K562 (cell line): Measurements from ENCODE around the gene DNAL4. TPM values are rescaled to one million over a fixed set of nuclear protein-coding genes. Genes with fewer than 3 reads are reported as not detected.

Source experiments
- ADNP ChIP-seq: fragments of 200-800 bp; sonication (Bioruptor generic); IDR thresholded peaks from 2 replicates; pipeline ENCODE4 v1.6.1; 2016; ENCODE audit warnings: missing genetic modification characterization, missing compliant biosample characterization
- GABPB1 ChIP-seq: sonication (generic); formaldehyde crosslinking; IDR thresholded peaks from 2 replicates; pipeline ENCODE4 v1.8.0; 2022; ENCODE audit warnings: mild to moderate bottlenecking, missing genetic modification reagents
- HEY1 ChIP-seq: fragments of 250-450 bp; sonication (Bioruptor Pico); IDR thresholded peaks from 2 replicates; pipeline ENCODE4 v1.5.0; 2020; ENCODE audit warnings: mild to moderate bottlenecking, moderate library complexity, borderline replicate concordance
- NRF1 ChIP-seq, 2 experiments: fragments of 450-650 bp; IDR thresholded peaks in 1 of 2; conservative IDR thresholded peaks in 1 of 2; 2 replicates each; pipeline ENCODE4 v1.6.1; 2014; ENCODE audit warnings: mild to moderate bottlenecking in 2 of 2
- NUFIP1 ChIP-seq: fragments of 450-650 bp; IDR thresholded peaks from 2 replicates; pipeline ENCODE4 v1.6.1; 2018; ENCODE audit not compliant: partially characterized antibody
- POU5F1 ChIP-seq: fragments of 150-350 bp; IDR thresholded peaks from 2 replicates; pipeline ENCODE4 v1.6.1; 2014; ENCODE audit warnings: borderline replicate concordance, low read length, low read depth, mild to moderate bottlenecking; ENCODE audit not compliant: partially characterized antibody
- RBM25 ChIP-seq: fragments of 200-400 bp; formaldehyde crosslinking; IDR thresholded peaks from 2 replicates; pipeline ENCODE4 v1.6.1; 2018; ENCODE audit warnings: low read length, low read depth, moderate library complexity; ENCODE audit not compliant: severe bottlenecking
- ZNF263 ChIP-seq: sonication (generic); formaldehyde crosslinking; IDR thresholded peaks from 2 replicates; pipeline ENCODE4 v1.8.0; 2022; ENCODE audit warnings: mild to moderate bottlenecking, missing genetic modification reagents, borderline replicate concordance
- ZNF274 ChIP-seq: IDR thresholded peaks from 2 replicates; pipeline ENCODE4 v1.6.1; 2011; ENCODE audit warnings: low read depth, mild to moderate bottlenecking, low read length, moderate library complexity, borderline replicate concordance
- ZNF644 ChIP-seq: fragments of 200-800 bp; sonication (Bioruptor generic); IDR thresholded peaks from 2 replicates; pipeline ENCODE4 v1.6.1; 2016; ENCODE audit warnings: low read depth, missing genetic modification characterization, missing compliant biosample characterization
- ZNF79 ChIP-seq: fragments of 250-450 bp; sonication (Bioruptor Pico); IDR thresholded peaks from 2 replicates; pipeline ENCODE4 v1.4.0; 2020; ENCODE audit warnings: low read depth, mild to moderate bottlenecking, moderate library complexity
- polyA plus RNA-seq, 8 experiments: library from polyadenylated mRNA; depleted of rRNA in 4 of 8; stranded (reverse) in 5 of 8; unstranded in 3 of 8; fragments of >200 nt; fragmentation: Nextera tagmentation in 2 of 8; fragmentation: Illumina TruSeq in 1 of 8; extraction: Ambion mirVana in 2 of 8; extraction: Trizol in 1 of 8; gene quantifications; 2 replicates each; pipeline versions ENCODE4 v1.2.1 to v1.2.3, GENCODE V29; 2011 to 2014; ENCODE audit warnings: inconsistent platforms in 1 of 8, missing spikeins in 1 of 8
- total RNA-seq, 7 experiments: library from RNA; depleted of rRNA in 6 of 7; stranded (reverse); fragments of >200 nt in 6 of 7; fragmentation: Illumina TruSeq in 2 of 7; extraction: Trizol in 2 of 7; gene quantifications; 2 replicates each; pipeline versions ENCODE4 v1.2.1 to v1.2.3, GENCODE V29; 2011 to 2021; ENCODE audit warnings: low replicate concordance in 1 of 7
- TF ChIP-seq, protein P1 (sequence below): fragments of 450-650 bp; IDR thresholded peaks from 2 replicates; pipeline ENCODE4 v1.7.1; 2018; ENCODE audit warnings: mild to moderate bottlenecking, low read depth; ENCODE audit not compliant: partially characterized antibody
- TF ChIP-seq, protein P2 (sequence below): fragments of 250-450 bp; sonication (Bioruptor Pico); IDR thresholded peaks from 2 replicates; pipeline ENCODE4 v1.4.0; 2020; ENCODE audit warnings: mild to moderate bottlenecking
- TF ChIP-seq, protein P3 (sequence below): sonication (generic); formaldehyde crosslinking; IDR thresholded peaks from 2 replicates; pipeline ENCODE4 v1.8.0; 2023; ENCODE audit warnings: mild to moderate bottlenecking, missing genetic modification reagents
- TF ChIP-seq, protein P4 (sequence below): IDR thresholded peaks from 2 replicates; pipeline ENCODE4 v1.6.1; 2012; ENCODE audit warnings: low read depth, low read length, improper control_type of control experiment, borderline replicate concordance
- TF ChIP-seq, protein P5 (sequence below): sonication (generic); formaldehyde crosslinking; IDR thresholded peaks from 2 replicates; pipeline ENCODE4 v1.8.1; 2023; ENCODE audit warnings: mild to moderate bottlenecking, missing genetic modification reagents

Gene DNAL4
- total and polyA plus RNA-seq, 9 of the 15 experiments (the other 6 are each of a cell fraction or from before 2014, with no cell fraction given) = 0.20 to 9.4 (median 5.2) TPM

DNA sequence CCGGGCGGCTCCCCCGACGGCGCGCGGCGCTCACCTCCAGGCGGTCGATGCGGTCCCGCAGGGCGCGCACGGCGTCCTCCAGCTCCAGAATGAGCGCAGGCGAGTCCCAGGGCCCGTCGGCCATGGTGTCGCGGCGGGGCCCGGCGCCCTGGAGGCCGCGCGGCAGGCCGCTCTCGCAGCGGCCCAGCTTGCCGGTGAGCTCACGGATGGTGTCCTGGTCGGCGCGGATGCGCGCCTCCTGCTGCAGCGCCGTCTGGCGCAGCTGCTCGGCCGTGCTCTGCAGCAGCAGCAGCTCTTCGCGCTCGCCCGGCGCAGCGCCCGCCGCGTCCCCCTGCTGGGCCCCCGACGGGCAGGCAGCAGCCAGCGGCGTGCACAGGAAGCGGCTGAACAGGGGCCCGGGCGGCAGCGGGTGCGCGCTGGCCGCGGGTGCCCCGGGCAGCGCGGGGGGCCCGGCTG, 49.3 kb upstream of the DNAL4 start (continued):
- TF ChIP-seq ZNF79 (no peak), GABPB1 (CRISPR knock-in tag) (no peak), ZNF263 (no peak), ADNP (tag) (no peak), POU5F1 (no peak), NRF1 (conservative IDR thresholded peaks at IDR 0.05 in 1 of 2, IDR thresholded peaks at IDR 0.05 in 1 of 2) (peak in 1 of 2 experiments; percentile 70; a peak in 2 of 4 replicates), ZNF274 (no peak), RBM25 (peak; percentile 28), NUFIP1 (no peak), ZNF644 (tag) (no peak), HEY1 (CRISPR knock-in tag) (no peak)
- TF ChIP-seq, protein P1, sequence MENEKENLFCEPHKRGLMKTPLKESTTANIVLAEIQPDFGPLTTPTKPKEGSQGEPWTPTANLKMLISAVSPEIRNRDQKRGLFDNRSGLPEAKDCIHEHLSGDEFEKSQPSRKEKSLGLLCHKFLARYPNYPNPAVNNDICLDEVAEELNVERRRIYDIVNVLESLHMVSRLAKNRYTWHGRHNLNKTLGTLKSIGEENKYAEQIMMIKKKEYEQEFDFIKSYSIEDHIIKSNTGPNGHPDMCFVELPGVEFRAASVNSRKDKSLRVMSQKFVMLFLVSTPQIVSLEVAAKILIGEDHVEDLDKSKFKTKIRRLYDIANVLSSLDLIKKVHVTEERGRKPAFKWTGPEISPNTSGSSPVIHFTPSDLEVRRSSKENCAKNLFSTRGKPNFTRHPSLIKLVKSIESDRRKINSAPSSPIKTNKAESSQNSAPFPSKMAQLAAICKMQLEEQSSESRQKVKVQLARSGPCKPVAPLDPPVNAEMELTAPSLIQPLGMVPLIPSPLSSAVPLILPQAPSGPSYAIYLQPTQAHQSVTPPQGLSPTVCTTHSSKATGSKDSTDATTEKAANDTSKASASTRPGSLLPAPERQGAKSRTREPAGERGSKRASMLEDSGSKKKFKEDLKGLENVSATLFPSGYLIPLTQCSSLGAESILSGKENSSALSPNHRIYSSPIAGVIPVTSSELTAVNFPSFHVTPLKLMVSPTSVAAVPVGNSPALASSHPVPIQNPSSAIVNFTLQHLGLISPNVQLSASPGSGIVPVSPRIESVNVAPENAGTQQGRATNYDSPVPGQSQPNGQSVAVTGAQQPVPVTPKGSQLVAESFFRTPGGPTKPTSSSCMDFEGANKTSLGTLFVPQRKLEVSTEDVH = no peak
- TF ChIP-seq, protein P2, sequence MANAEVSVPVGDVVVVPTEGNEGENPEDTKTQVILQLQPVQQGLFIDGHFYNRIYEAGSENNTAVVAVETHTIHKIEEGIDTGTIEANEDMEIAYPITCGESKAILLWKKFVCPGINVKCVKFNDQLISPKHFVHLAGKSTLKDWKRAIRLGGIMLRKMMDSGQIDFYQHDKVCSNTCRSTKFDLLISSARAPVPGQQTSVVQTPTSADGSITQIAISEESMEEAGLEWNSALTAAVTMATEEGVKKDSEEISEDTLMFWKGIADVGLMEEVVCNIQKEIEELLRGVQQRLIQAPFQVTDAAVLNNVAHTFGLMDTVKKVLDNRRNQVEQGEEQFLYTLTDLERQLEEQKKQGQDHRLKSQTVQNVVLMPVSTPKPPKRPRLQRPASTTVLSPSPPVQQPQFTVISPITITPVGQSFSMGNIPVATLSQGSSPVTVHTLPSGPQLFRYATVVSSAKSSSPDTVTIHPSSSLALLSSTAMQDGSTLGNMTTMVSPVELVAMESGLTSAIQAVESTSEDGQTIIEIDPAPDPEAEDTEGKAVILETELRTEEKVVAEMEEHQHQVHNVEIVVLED (CRISPR knock-in tag) = no peak
- TF ChIP-seq, protein P3, sequence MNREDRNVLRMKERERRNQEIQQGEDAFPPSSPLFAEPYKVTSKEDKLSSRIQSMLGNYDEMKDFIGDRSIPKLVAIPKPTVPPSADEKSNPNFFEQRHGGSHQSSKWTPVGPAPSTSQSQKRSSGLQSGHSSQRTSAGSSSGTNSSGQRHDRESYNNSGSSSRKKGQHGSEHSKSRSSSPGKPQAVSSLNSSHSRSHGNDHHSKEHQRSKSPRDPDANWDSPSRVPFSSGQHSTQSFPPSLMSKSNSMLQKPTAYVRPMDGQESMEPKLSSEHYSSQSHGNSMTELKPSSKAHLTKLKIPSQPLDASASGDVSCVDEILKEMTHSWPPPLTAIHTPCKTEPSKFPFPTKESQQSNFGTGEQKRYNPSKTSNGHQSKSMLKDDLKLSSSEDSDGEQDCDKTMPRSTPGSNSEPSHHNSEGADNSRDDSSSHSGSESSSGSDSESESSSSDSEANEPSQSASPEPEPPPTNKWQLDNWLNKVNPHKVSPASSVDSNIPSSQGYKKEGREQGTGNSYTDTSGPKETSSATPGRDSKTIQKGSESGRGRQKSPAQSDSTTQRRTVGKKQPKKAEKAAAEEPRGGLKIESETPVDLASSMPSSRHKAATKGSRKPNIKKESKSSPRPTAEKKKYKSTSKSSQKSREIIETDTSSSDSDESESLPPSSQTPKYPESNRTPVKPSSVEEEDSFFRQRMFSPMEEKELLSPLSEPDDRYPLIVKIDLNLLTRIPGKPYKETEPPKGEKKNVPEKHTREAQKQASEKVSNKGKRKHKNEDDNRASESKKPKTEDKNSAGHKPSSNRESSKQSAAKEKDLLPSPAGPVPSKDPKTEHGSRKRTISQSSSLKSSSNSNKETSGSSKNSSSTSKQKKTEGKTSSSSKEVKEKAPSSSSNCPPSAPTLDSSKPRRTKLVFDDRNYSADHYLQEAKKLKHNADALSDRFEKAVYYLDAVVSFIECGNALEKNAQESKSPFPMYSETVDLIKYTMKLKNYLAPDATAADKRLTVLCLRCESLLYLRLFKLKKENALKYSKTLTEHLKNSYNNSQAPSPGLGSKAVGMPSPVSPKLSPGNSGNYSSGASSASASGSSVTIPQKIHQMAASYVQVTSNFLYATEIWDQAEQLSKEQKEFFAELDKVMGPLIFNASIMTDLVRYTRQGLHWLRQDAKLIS = no peak
- TF ChIP-seq, protein P4, sequence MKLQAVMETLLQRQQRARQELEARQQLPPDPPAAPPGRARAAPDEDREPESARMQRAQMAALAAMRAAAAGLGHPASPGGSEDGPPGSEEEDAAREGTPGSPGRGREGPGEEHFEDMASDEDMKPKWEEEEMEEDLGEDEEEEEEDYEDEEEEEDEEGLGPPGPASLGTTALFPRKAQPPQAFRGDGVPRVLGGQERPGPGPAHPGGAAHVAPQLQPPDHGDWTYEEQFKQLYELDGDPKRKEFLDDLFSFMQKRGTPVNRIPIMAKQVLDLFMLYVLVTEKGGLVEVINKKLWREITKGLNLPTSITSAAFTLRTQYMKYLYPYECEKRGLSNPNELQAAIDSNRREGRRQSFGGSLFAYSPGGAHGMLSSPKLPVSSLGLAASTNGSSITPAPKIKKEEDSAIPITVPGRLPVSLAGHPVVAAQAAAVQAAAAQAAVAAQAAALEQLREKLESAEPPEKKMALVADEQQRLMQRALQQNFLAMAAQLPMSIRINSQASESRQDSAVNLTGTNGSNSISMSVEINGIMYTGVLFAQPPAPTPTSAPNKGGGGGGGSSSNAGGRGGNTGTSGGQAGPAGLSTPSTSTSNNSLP = no peak
- TF ChIP-seq, protein P5, sequence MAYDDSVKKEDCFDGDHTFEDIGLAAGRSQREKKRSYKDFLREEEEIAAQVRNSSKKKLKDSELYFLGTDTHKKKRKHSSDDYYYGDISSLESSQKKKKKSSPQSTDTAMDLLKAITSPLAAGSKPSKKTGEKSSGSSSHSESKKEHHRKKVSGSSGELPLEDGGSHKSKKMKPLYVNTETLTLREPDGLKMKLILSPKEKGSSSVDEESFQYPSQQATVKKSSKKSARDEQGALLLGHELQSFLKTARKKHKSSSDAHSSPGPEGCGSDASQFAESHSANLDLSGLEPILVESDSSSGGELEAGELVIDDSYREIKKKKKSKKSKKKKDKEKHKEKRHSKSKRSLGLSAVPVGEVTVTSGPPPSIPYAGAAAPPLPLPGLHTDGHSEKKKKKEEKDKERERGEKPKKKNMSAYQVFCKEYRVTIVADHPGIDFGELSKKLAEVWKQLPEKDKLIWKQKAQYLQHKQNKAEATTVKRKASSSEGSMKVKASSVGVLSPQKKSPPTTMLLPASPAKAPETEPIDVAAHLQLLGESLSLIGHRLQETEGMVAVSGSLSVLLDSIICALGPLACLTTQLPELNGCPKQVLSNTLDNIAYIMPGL = no peak
